Measurements from ENCODE around the gene PDHX.

Gene PDHX

DNA sequence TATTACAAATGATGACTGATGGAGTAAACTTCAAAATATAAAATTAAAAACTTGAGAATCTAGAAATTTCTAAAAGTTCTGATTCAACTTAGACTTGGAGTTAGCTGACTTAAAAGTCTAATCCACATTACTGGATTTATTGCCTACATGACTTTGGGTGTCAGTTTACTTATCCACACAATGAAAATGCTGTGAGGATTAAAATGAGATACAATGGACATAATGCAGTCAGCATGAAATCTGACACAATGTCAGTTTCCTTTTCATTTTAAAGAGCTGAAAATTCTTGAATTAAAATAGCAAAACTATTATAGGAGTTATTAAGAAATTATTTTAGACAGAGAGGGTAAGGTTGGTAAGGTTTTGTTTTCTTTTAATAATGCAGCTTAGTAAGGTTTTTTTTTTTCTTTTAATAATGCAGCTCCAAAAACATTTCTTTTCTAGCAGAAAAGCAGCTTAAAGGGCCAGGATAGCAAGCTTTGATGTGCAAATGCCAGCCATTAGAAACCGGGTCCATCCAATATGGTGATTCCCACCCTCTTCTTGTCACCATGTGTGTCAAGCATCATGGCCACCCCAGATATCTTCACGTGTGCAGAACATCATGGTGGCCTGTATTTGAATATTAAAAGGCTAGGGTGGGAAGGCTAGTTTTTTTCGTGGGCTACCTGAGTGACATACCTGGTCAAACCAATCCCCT lies 19.1 kb upstream of the PDHX start:
- H3K4me3 ChIP-seq (ENCODE audit: low read length) = no peak overlapping the region
- TF ChIP-seq, protein P1, sequence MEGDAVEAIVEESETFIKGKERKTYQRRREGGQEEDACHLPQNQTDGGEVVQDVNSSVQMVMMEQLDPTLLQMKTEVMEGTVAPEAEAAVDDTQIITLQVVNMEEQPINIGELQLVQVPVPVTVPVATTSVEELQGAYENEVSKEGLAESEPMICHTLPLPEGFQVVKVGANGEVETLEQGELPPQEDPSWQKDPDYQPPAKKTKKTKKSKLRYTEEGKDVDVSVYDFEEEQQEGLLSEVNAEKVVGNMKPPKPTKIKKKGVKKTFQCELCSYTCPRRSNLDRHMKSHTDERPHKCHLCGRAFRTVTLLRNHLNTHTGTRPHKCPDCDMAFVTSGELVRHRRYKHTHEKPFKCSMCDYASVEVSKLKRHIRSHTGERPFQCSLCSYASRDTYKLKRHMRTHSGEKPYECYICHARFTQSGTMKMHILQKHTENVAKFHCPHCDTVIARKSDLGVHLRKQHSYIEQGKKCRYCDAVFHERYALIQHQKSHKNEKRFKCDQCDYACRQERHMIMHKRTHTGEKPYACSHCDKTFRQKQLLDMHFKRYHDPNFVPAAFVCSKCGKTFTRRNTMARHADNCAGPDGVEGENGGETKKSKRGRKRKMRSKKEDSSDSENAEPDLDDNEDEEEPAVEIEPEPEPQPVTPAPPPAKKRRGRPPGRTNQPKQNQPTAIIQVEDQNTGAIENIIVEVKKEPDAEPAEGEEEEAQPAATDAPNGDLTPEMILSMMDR (IDR thresholded peaks at IDR 0.05; ENCODE audit: insufficient read depth, low read depth, low read length, missing control alignments) = no peak
- no peak for DNase-seq (ENCODE audit: low read depth)

DNA sequence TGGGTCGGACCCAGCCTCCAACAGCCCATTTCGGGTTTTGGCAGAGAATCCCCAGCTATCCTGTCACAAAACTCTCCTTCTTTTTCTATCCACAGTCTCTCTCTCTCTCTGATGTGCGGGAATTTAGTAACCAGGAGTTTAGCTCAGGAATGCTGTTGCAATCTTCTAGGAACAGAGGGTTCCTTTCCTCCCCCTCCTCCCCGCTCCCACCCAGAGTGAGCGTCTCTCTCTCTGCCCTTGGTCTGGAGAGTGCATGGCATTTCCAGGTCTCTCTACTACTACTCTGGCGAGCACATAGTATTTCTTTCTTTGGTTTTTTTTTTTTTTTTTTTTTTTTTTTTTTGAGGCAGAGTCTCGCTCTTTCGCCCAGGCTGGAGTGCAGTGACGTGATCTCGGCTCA lies 17.9 kb upstream of the PDHX start:
- TF ChIP-seq, protein P1 (IDR thresholded peaks at IDR 0.05; ENCODE audit: insufficient read depth, low read depth, low read length, missing control alignments) = no peak

DNA sequence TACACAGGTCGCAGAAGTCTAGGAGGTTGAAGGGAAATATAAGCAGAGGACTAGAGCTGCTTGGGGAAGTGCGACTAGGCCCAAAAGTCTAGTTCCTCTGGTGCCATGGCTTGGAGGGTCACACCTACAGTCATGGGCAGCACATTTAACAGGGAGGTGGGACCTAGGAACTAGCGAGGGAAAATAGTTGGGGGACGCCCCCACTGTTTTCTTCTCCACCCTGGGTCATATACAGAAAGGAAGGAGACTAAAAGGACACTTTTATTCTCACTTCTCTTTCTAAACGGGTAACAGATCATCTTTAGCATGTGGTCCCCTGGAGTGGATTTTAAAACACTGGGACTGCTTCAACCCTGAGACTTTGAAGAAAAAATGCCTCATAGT lies 16.8 kb upstream of the PDHX start:
- H3K4me3 ChIP-seq (ENCODE audit: low read length) = no peak overlapping the region
- no peak for DNase-seq (ENCODE audit: low read depth)
- TF ChIP-seq, protein P1 (IDR thresholded peaks at IDR 0.05; ENCODE audit: insufficient read depth, low read depth, low read length, missing control alignments) = no peak

More for the DNA sequence above, 17.9 kb upstream of the PDHX start:
- no peak for DNase-seq (ENCODE audit: low read depth)
- H3K4me3 ChIP-seq (ENCODE audit: low read length) = no peak overlapping the region

DNA sequence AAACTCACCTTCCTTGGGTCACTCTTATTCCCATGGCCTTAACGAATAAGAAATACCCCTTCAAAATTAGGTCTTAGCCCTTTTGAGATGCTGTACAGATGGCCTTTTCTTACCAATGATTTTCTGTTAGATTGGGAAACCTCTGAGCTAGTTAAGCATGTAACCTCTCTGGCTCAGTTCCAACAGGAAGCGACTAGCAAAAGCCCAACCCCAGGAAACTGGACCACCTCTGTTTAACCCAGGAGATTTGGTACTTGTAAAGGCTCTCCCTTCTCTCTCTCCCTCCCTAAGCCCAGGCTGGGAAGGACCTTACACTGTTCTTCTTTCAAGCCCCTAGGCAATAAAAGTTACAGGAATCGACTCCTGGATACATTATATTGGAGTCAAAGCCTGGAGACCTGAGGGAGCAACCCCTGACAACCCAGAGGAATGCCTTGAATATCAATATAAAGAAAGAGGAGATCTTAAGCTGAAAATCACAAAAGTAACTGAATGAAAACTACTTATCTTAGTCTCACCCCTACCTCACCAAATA lies 11.9 kb upstream of the PDHX start:
- DNase-seq (ENCODE audit: low read depth) = peak; percentile 27
- TF ChIP-seq, protein P1 (IDR thresholded peaks at IDR 0.05; ENCODE audit: insufficient read depth, low read depth, low read length, missing control alignments) = no peak
- H3K4me3 ChIP-seq (ENCODE audit: low read length) = no peak overlapping the region

DNA sequence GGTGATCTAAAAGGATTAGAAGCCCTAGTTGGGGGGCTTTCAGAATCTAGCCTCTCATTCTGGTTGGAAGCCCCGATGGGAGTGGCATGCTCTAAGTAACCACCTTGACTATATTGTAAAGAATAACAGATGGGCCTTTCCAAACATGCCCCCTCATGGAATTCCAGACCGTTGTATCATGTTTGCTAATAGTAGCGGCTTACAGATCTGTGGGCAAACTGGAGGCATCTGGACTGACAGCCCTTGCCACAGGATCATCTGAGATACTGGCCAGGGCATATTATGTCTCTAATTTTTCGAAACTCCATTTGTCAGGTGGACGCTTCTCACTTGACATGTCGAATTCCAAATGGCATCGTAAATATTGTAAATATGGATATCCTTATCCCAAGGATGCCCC lies 10.8 kb upstream of the PDHX start:
- peak; percentile 30 for DNase-seq (ENCODE audit: low read depth)
- H3K4me3 ChIP-seq (ENCODE audit: low read length) = no peak overlapping the region
- TF ChIP-seq, protein P1 (IDR thresholded peaks at IDR 0.05; ENCODE audit: insufficient read depth, low read depth, low read length, missing control alignments) = no peak

DNA sequence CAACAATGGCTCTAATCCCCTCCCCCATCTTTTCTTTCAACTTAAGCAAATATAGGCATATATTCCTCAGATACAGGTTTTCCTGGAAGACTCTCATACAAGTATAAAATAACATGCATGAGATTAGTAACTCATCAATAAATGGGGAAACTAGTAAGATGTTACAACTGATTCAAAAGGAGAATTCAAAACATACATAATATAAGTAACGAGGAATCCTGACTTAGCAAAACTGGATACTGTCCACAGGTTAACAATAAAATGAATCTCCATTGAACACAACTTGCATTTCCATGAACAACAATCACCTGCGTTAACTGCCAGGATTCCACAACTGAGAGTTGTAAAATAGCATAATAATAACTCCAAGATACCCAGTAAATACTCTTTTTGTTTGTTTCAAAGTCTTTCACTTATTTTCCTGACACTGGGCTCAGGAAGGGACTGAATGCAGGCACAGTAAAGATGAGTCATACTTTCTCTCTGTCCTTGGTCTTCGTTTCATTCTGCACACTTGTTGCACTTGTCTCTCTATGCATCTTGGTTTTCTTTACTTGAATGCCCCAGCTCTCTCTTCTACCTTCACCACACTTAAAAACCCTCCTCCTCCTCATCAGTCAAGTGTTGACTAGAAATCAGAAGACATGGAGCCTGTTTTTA lies 8.4 kb upstream of the PDHX start:
- DNase-seq (ENCODE audit: low read depth) = no peak
- H3K4me3 ChIP-seq (ENCODE audit: low read length) = no peak overlapping the region
- TF ChIP-seq, protein P1 (IDR thresholded peaks at IDR 0.05; ENCODE audit: insufficient read depth, low read depth, low read length, missing control alignments) = no peak

Data from epithelial cell of esophagus (primary cell).